DND-41 (cell line): Measurements from ENCODE around the gene SQSTM1.

Experiments
- ATAC-seq: fragments of 200-7000 bp; cut with Tn5 transposase; 3 replicates; pipeline ENCODE4 v1.9.1; 2021; ENCODE audit warnings: low read depth; ENCODE audit not compliant: insufficient read depth
- DNase-seq: peaks from one replicate; pipeline ENCODE4 v3.0.0-alpha.2; 2020
- H2AFZ ChIP-seq: 2 replicates; pipeline ENCODE4 v1.6.0; 2012; ENCODE audit warnings: low read depth, low read length
- H3K27ac ChIP-seq: 2 replicates; pipeline ENCODE4 v1.5.1; 2012; ENCODE audit warnings: low read length, inconsistent platforms
- H3K27me3 ChIP-seq: fragments of 200-600 bp; sonication (generic); 2 replicates; pipeline ENCODE4 v1.6.0; 2012; ENCODE audit warnings: low read length, mild to moderate bottlenecking, inconsistent platforms; ENCODE audit not compliant: insufficient read depth, poor library complexity
- H3K36me3 ChIP-seq: 2 replicates; pipeline ENCODE4 v1.5.1; 2012; ENCODE audit warnings: low read length, inconsistent platforms; ENCODE audit not compliant: insufficient read depth
- H3K4me1 ChIP-seq: 2 replicates; pipeline ENCODE4 v1.5.1; 2012; ENCODE audit warnings: mild to moderate bottlenecking, low read length; ENCODE audit not compliant: insufficient read depth
- H3K4me2 ChIP-seq: 2 replicates; pipeline ENCODE4 v1.6.0; 2012; ENCODE audit warnings: mild to moderate bottlenecking, moderate library complexity, low read length, inconsistent platforms; ENCODE audit not compliant: insufficient read depth
- H3K4me3 ChIP-seq, 2 experiments: fragments of 200-600 bp in 1 of 2; shearing (Covaris generic) in 1 of 2; 2 replicates each; pipeline ENCODE4 v1.5.1; 2012 to 2016; ENCODE audit warnings: inconsistent platforms in 2 of 2, low read length in 2 of 2, mild to moderate bottlenecking in 2 of 2, low read depth in 1 of 2, moderate library complexity in 1 of 2
- H3K79me2 ChIP-seq: 2 replicates; pipeline ENCODE4 v1.6.0; 2012; ENCODE audit warnings: low read length, inconsistent platforms; ENCODE audit not compliant: insufficient read depth
- H3K9ac ChIP-seq: 2 replicates; pipeline ENCODE4 v1.6.0; 2012; ENCODE audit warnings: low read depth, mild to moderate bottlenecking, inconsistent platforms, low read length, moderate library complexity
- H3K9me3 ChIP-seq: 2 replicates; pipeline ENCODE4 v1.5.1; 2012; ENCODE audit warnings: low read length, moderate library complexity, mild to moderate bottlenecking, inconsistent platforms; ENCODE audit not compliant: insufficient read depth, severe bottlenecking
- H4K20me1 ChIP-seq: 2 replicates; pipeline ENCODE4 v1.6.0; 2012; ENCODE audit warnings: low read length; ENCODE audit not compliant: insufficient read depth
- CTCF ChIP-seq: IDR thresholded peaks from 2 replicates; pipeline ENCODE4 v1.5.1; 2012; ENCODE audit warnings: borderline replicate concordance, low read length, moderate library complexity, mild to moderate bottlenecking; ENCODE audit not compliant: poor library complexity, severe bottlenecking; ENCODE audit errors: extremely low read depth
- EZH2 ChIP-seq: IDR thresholded peaks from 3 replicates; pipeline ENCODE4 v1.6.1; 2012; ENCODE audit warnings: borderline replicate concordance, low read depth, mild to moderate bottlenecking, moderate library complexity, low read length, inconsistent platforms; ENCODE audit not compliant: severe bottlenecking

Gene SQSTM1

DNA sequence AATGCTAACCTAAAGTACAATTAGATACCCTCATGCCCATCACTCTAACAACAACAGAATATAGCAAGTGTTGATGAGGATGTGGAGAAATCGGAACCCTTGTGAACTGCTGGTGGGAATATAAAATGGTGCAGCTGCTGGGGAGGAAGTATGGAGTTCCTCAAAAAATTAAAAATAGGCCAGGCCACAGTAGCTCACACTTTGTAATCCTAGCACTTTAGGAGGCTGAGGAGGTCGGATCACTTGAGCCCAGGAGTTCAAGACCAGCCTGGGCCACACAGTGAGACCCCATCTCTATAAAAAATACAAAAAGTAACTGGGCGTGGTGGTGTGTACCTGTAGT, 55.9 kb downstream of the SQSTM1 start:
- Histone ChIP-seq H4K20me1 (peaks cover 4% of the 10 kb centered on the region; the same call in 1 of the 2 replicates), H3K79me2 (no peaks in the 10 kb centered on the region), H2AFZ (no peak overlapping the region), H3K27me3 (no peaks in the 10 kb centered on the region), H3K4me2 (no peak overlapping the region), H3K9me3 (no peaks in the 10 kb centered on the region), H3K36me3 (peaks cover 86% of the 10 kb centered on the region), H3K9ac (no peak overlapping the region), H3K4me3 (no peak overlapping the region), H3K4me1 (no peaks in the 10 kb centered on the region), H3K27ac (no peak overlapping the region)
- DNase-seq: no peak
- TF ChIP-seq EZH2 (no peak), CTCF (no peak)
- ATAC-seq: no peak

DNA sequence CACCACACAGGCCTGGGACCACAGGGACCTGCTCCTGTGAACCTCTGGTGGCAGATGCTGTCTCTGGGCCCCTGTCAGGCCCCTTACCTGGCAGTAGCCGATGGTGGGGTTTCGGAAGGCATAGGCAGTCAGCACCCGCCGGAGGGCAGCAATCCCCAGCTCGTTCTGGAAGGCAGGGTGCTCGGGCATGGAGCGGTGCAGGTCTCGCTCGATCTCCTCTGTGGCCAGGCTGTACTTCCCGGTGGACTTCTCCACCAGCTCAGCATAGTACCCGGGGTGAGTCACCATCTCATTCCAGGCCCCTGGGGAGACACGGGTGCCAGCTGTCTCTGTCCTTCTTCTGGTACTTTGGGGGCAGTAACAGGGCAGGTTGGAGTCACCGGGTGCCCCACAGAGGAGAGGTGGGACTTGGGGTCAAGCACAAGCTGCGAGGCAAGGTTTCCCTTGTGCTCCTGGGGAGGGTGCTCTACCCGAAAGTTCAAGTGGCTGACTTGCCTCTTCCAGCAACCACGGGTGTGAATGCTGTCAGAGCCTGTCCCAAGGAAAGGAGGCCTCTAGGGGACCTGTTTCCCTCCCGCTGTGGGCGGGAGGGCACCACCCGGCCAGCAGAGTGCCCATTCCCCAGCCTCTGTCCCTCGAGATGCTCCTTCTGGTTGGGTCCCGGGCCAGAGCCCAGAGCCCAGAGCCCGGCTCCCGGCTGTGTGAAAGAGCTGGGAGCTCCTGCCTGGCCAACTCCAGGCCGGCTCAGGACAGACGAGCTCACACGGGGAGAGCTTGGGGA, 57.7 kb downstream of the SQSTM1 start:
- Histone ChIP-seq H3K27me3 (no peaks in the 10 kb centered on the region), H3K4me3 (no peak overlapping the region), H3K36me3 (peaks cover 84% of the 10 kb centered on the region), H3K9ac (no peak overlapping the region), H4K20me1 (peaks cover 4% of the 10 kb centered on the region; the same call in 1 of the 2 replicates), H3K79me2 (no peaks in the 10 kb centered on the region), H3K4me2 (no peak overlapping the region), H3K9me3 (peaks cover 9% of the 10 kb centered on the region), H2AFZ (no peak overlapping the region), H3K27ac (no peak overlapping the region), H3K4me1 (no peaks in the 10 kb centered on the region)
- no peak for ATAC-seq
- DNase-seq: no peak
- TF ChIP-seq EZH2: no peak
- TF ChIP-seq CTCF: no peak

- peaks cover 4% of the 10 kb centered on the region; the same call in 1 of the 2 replicates for H4K20me1 ChIP-seq
- H3K9ac ChIP-seq: no peak overlapping the region
- ATAC-seq: no peak
- peaks cover 84% of the 10 kb centered on the region for H3K36me3 ChIP-seq
- DNase-seq: no peak
- H2AFZ ChIP-seq: no peak overlapping the region
- no peak overlapping the region for H3K27ac ChIP-seq
- H3K79me2 ChIP-seq: no peaks in the 10 kb centered on the region
- no peak overlapping the region for H3K4me3 ChIP-seq
- H3K4me1 ChIP-seq: no peaks in the 10 kb centered on the region
- no peaks in the 10 kb centered on the region for H3K27me3 ChIP-seq
- TF ChIP-seq EZH2: no peak
- peaks cover 15% of the 10 kb centered on the region for H3K9me3 ChIP-seq
- H3K4me2 ChIP-seq: no peak overlapping the region
Observed at GRCh38 chr5:179879003-179879689, 58.4 kb downstream of the SQSTM1 start.

DNA sequence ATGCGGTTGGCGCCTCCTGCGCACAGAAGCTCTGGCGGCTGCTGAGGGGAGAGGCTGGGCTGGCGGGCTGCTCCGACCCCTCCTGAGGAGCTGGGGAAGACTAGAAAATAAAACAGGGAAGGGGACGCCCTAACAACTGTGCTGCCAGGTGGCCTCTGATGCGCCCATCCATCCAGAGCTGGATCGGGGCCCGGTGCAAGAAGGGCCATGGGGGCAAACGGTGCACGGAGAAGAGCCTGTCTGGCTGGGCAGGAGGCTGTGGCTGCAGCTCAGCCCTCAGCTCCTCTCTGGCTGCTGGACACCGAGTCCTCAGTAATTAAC, 58.9 kb downstream of the SQSTM1 start:
- no peak overlapping the region for H3K9ac ChIP-seq
- peaks cover 1% of the 10 kb centered on the region; the same call in 1 of the 2 replicates for H4K20me1 ChIP-seq
- no peaks in the 10 kb centered on the region for H3K27me3 ChIP-seq
- H3K36me3 ChIP-seq: peaks cover 84% of the 10 kb centered on the region
- H3K79me2 ChIP-seq: no peaks in the 10 kb centered on the region
- H3K4me3 ChIP-seq: no peak overlapping the region
- H2AFZ ChIP-seq: no peak overlapping the region
- no peaks in the 10 kb centered on the region for H3K4me1 ChIP-seq
- DNase-seq (no peak), ATAC-seq (no peak)
- peaks cover 18% of the 10 kb centered on the region for H3K9me3 ChIP-seq
- H3K27ac ChIP-seq: no peak overlapping the region
- H3K4me2 ChIP-seq: no peak overlapping the region
- no peak for TF ChIP-seq EZH2
- no peak for TF ChIP-seq CTCF
